GM18511 (cell line): ENCODE measurements around the gene ZBP1.

Experiments
- ATAC-seq: cut with Tn5 transposase; IDR thresholded peaks from one replicate; pipeline ENCODE4 v1.9.1; 2021; ENCODE audit warnings: mild to moderate bottlenecking, moderate library complexity; ENCODE audit not compliant: unreplicated experiment

ZBP1 gene

GRCh38 chr20:57620274-57620990 is at the start of gene ZBP1:
Gene ZBP1 (minus strand): TSS chr20:57620426. CDS start chr20:57620295, 131 bp downstream.
- ATAC-seq = peak; percentile 64

- ATAC-seq = no peak
These were observed 49.4 kb upstream of the ZBP1 start for GRCh38 chr20:57669632-57670031.

GRCh38 chr20:57667924-57668782 is 47.9 kb upstream of the ZBP1 start:
- ATAC-seq = no peak

- no peak for ATAC-seq
These were observed 47.2 kb upstream of the ZBP1 start for GRCh38 chr20:57667388-57667787.

- ATAC-seq = no peak
These were observed 46.6 kb upstream of the ZBP1 start for GRCh38 chr20:57666834-57667157.

GRCh38 chr20:57666106-57666833 is 46.0 kb upstream of the ZBP1 start:
- no peak for ATAC-seq

GRCh38 chr20:57665589-57665971 is 45.4 kb upstream of the ZBP1 start:
- ATAC-seq = no peak

GRCh38 chr20:57664924-57665588 is 44.8 kb upstream of the ZBP1 start:
- ATAC-seq = no peak

- no peak for ATAC-seq
These were observed 44.2 kb upstream of the ZBP1 start for GRCh38 chr20:57664476-57664875.

GRCh38 chr20:57663681-57664451 is 43.6 kb upstream of the ZBP1 start:
- no peak for ATAC-seq

GRCh38 chr20:57663241-57663640 is 43.0 kb upstream of the ZBP1 start:
- no peak for ATAC-seq

- no peak for ATAC-seq
These were observed 42.4 kb upstream of the ZBP1 start for GRCh38 chr20:57662456-57663240.

- no peak for ATAC-seq
These were observed 41.7 kb upstream of the ZBP1 start for GRCh38 chr20:57661746-57662455.

- ATAC-seq = no peak
These were observed 40.9 kb upstream of the ZBP1 start for GRCh38 chr20:57660922-57661745.

GRCh38 chr20:57660181-57660921 is 40.1 kb upstream of the ZBP1 start:
- no peak for ATAC-seq

GRCh38 chr20:57659517-57660180 is 39.4 kb upstream of the ZBP1 start:
- ATAC-seq = no peak
